BLaER1 (cell line): ENCODE data around the gene CCDC30.
A peak's percentile ranks its signal among the peaks of the same experiment; 100 is the strongest.
"Not testable (repeated sequence)": the region's sequence is repeated elsewhere in the genome, so short reads cannot be mapped to it uniquely, and the experiment has no call there.

Experiments
- H3K27ac ChIP-seq: shearing (Covaris generic); formaldehyde crosslinking; 2 replicates; pipeline ENCODE4 v1.8.1; 2022
- H3K27me3 ChIP-seq: shearing (Covaris generic); formaldehyde crosslinking; 2 replicates; pipeline ENCODE4 v1.8.1; 2022
- H3K36me3 ChIP-seq: shearing (Covaris generic); formaldehyde crosslinking; 2 replicates; pipeline ENCODE4 v1.8.1; 2022
- H3K4me1 ChIP-seq: shearing (Covaris generic); formaldehyde crosslinking; 2 replicates; pipeline ENCODE4 v1.8.1; 2022
- H3K4me2 ChIP-seq: shearing (Covaris generic); formaldehyde crosslinking; 2 replicates; pipeline ENCODE4 v1.8.1; 2022
- H3K4me3 ChIP-seq: shearing (Covaris generic); formaldehyde crosslinking; 2 replicates; pipeline ENCODE4 v1.8.1; 2022
- H3K9ac ChIP-seq: shearing (Covaris generic); formaldehyde crosslinking; 2 replicates; pipeline ENCODE4 v1.8.1; 2022
- H3K9me3 ChIP-seq: shearing (Covaris generic); formaldehyde crosslinking; 2 replicates; pipeline ENCODE4 v1.8.1; 2022
- H4K20me1 ChIP-seq: shearing (Covaris generic); formaldehyde crosslinking; 2 replicates; pipeline ENCODE4 v1.8.1; 2022
- Cebpa-rat ChIP-seq: shearing (Covaris generic); IDR thresholded peaks from 2 replicates; pipeline ENCODE4 v1.8.1; 2022

CCDC30 gene

DNA sequence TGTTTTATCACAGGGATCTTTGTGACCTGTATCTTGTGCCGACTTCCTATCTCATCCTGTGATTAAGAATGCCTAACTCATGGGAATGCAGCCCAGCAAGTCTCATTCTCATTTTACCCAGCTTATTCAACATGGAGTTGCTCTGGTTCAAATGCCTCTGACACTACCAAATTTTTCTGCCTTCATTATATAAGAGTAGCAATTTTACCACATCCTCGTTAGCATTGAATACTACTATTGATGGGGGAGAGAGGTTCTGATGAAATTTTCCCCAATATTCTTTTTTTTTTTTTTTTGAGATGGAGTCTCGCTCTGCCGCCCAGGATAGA is 150.7 kb downstream of the CCDC30 start:
- peaks cover 13% of the 10 kb centered on the region for H3K4me1 ChIP-seq
- no peak for TF ChIP-seq Cebpa-rat

DNA sequence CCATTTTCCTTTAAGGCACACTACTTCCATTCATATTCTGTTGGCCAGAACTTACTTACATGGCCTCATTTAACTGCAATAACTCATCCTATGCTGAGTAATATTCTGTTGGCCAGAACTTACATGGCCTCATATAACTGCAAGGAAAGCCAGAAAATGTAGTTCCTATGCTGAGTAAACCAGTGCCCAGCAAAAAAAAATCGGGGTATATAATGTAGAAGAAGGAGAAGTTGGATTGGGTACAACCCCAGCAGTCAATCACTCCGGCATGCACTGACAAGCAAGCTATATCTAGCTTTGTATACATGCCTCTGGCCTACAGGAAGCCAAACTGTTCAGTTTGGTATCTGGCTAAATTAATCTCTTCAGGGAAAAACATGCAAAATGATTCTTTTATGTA is 155.8 kb downstream of the CCDC30 start:
- Histone ChIP-seq H3K27ac (no peak overlapping the region), H3K9me3 (no peaks in the 10 kb centered on the region), H4K20me1 (no peaks in the 10 kb centered on the region), H3K36me3 (no peaks in the 10 kb centered on the region), H3K4me3 (no peak overlapping the region), H3K27me3 (no peaks in the 10 kb centered on the region), H3K4me1 (no peaks in the 10 kb centered on the region), H3K4me2 (no peak overlapping the region), H3K9ac (no peak overlapping the region)
- TF ChIP-seq Cebpa-rat = no peak

More for the DNA sequence above, 150.7 kb downstream of the CCDC30 start:
- no peaks in the 10 kb centered on the region; the same call in 1 of the 2 replicates for H3K9me3 ChIP-seq
- H3K36me3 ChIP-seq = no peaks in the 10 kb centered on the region
- H3K27me3 ChIP-seq = no peaks in the 10 kb centered on the region
- no peak overlapping the region for H3K27ac ChIP-seq
- no peaks in the 10 kb centered on the region for H4K20me1 ChIP-seq
- no peak overlapping the region for H3K9ac ChIP-seq
- no peak overlapping the region for H3K4me3 ChIP-seq
- H3K4me2 ChIP-seq = no peak overlapping the region

DNA sequence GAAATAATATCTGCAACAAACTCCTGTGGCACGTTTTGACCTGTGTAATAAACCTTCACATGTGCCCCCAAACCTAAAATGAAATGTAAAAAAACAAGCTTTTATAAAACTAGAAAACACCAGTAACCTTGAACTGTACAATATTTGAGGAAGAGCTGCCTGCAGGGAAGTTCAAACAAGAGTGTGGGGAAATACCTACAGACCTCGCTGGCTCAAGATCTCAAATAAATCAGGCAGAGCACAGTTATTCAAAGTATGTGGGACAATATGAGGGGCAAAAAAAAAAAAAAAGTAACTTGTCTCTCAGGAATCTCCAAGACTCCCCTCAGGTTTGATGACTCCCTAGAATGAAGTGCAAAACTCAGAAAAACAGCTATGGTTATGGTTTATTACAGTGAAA is 157.2 kb downstream of the CCDC30 start:
- Histone ChIP-seq H3K27me3 (no peaks in the 10 kb centered on the region), H3K4me2 (no peak overlapping the region), H3K27ac (no peak overlapping the region), H3K9me3 (no peaks in the 10 kb centered on the region), H3K4me1 (no peaks in the 10 kb centered on the region), H3K36me3 (no peaks in the 10 kb centered on the region), H3K4me3 (no peak overlapping the region), H3K9ac (no peak overlapping the region), H4K20me1 (no peaks in the 10 kb centered on the region)
- TF ChIP-seq Cebpa-rat = no peak

DNA sequence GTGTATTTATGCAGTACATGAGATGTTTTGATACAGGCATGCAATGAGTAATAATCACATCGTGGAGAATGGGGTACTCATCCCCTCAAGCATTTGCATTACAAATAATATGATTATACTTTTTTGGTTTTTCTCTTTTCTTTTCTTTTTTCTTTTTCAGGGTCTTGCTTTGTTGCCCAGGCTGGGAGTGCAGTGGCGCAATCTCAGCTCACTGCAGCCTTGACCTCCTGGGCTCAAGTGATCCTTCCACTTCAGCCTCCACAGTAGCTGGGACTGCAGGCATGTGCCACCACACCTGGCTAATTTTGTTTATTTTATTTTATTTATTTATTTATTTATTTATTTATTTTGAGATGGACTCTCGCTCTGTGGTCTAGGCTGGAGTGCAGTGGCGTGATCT is 158.1 kb downstream of the CCDC30 start:
- H3K4me2 ChIP-seq, H4K20me1 ChIP-seq, H3K9ac ChIP-seq, H3K4me3 ChIP-seq, H3K36me3 ChIP-seq, H3K27ac ChIP-seq, H3K4me1 ChIP-seq, H3K9me3 ChIP-seq, H3K27me3 ChIP-seq: not testable (repeated sequence)

DNA sequence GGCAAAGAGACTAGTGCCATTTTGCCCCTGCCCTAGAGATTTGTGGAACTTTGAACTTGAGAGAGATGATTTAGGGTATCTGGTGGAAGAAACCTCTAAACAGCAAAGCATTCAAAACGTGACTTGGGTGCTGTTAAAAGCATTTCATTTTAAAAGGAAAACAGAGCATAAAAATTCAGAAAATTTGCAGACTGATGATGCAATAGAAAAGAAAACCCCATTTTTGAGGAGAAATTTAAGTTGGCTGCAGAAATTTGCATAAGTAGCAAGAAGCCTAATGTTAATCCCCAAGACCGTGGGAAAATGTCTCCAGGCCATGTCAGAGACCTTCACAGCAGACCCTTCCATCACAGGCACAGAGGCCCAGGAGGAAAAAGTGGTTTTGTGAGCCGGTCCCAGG is 164.1 kb downstream of the CCDC30 start:
- not testable (repeated sequence) for H3K4me2 ChIP-seq, H3K9me3 ChIP-seq, H3K4me3 ChIP-seq, H4K20me1 ChIP-seq, H3K9ac ChIP-seq, H3K4me1 ChIP-seq, H3K27ac ChIP-seq, H3K27me3 ChIP-seq, H3K36me3 ChIP-seq

DNA sequence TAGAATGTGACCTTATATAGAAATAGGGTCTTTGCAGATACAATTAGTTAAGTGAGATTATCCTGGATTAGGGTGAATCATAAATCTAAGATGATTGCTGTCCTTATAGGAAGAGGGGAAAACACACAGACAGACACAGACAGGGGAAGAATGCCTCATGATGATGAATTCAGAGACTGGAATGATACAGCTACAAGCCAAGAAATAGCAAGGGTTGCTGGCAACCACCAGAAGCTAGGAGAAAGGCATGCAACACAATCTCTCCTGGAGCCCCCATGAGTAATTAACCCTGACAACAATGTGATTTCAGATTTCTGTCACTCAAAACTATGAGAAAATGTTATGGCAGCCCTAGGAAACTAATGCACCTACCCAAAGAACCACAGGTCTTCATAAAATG is 176.0 kb downstream of the CCDC30 start:
- no peaks in the 10 kb centered on the region for H3K4me1 ChIP-seq
- H3K9ac ChIP-seq = no peak overlapping the region
- H3K27ac ChIP-seq = no peak overlapping the region
- H3K27me3 ChIP-seq = no peaks in the 10 kb centered on the region
- no peak for TF ChIP-seq Cebpa-rat
- H3K4me2 ChIP-seq = no peak overlapping the region
- no peaks in the 10 kb centered on the region for H3K9me3 ChIP-seq
- H3K36me3 ChIP-seq = no peaks in the 10 kb centered on the region
- H4K20me1 ChIP-seq = no peaks in the 10 kb centered on the region
- H3K4me3 ChIP-seq = no peak overlapping the region

DNA sequence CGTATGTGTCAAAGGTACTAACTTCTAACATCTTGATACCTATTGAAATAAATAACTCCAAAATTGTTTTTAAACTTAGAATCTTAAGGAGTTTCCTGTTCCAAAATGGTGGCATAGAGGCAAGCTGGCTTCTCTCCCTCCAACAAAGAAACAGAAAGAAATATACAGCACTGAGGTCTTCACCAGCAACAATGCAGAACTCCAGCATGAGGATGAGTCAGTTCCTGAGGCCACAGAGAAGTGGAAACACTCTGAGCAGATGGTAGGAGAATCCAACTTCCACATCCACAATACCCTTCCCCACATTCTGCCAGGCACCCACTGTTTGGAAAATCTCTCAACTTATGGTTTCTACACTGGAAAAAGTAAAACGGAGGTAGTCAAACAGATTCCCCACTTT is 183.0 kb downstream of the CCDC30 start:
- TF ChIP-seq Cebpa-rat = no peak
- no peak overlapping the region for H3K4me2 ChIP-seq

DNA sequence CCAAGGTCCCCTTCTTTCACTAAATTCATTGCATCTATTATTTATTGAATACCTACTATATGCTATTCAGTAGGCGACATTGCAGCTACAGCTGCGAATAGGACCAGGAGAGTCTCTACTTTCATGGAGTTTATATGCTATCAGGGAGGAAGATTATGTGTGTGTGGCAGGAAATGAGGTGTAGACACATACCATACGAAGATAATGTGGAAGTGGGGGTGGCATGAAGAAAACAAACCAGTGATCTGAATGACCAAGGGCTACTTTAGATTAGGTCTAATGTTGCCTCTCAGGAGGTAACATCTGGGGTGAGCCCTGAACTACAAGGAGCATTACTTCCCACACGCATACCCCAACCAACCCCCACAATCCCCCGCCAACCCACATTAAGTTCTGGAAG is 194.1 kb downstream of the CCDC30 start:
- peaks cover 21% of the 10 kb centered on the region for H3K4me1 ChIP-seq
- H3K36me3 ChIP-seq = peaks cover 25% of the 10 kb centered on the region
- no peaks in the 10 kb centered on the region for H3K27me3 ChIP-seq
- H4K20me1 ChIP-seq = no peaks in the 10 kb centered on the region
- no peak overlapping the region for H3K9ac ChIP-seq
- peak overlapping the region; percentile 87 for H3K4me2 ChIP-seq
- no peaks in the 10 kb centered on the region for H3K9me3 ChIP-seq
- TF ChIP-seq Cebpa-rat = no peak
- H3K4me3 ChIP-seq = no peak overlapping the region
- H3K27ac ChIP-seq = no peak overlapping the region

More for the DNA sequence above, 183.0 kb downstream of the CCDC30 start:
- H3K27ac ChIP-seq = no peak overlapping the region
- no peak overlapping the region for H3K9ac ChIP-seq
- no peaks in the 10 kb centered on the region for H3K36me3 ChIP-seq
- H4K20me1 ChIP-seq = no peaks in the 10 kb centered on the region
- no peaks in the 10 kb centered on the region for H3K9me3 ChIP-seq
- no peaks in the 10 kb centered on the region for H3K27me3 ChIP-seq
- no peak overlapping the region for H3K4me3 ChIP-seq
- H3K4me1 ChIP-seq = no peaks in the 10 kb centered on the region

DNA sequence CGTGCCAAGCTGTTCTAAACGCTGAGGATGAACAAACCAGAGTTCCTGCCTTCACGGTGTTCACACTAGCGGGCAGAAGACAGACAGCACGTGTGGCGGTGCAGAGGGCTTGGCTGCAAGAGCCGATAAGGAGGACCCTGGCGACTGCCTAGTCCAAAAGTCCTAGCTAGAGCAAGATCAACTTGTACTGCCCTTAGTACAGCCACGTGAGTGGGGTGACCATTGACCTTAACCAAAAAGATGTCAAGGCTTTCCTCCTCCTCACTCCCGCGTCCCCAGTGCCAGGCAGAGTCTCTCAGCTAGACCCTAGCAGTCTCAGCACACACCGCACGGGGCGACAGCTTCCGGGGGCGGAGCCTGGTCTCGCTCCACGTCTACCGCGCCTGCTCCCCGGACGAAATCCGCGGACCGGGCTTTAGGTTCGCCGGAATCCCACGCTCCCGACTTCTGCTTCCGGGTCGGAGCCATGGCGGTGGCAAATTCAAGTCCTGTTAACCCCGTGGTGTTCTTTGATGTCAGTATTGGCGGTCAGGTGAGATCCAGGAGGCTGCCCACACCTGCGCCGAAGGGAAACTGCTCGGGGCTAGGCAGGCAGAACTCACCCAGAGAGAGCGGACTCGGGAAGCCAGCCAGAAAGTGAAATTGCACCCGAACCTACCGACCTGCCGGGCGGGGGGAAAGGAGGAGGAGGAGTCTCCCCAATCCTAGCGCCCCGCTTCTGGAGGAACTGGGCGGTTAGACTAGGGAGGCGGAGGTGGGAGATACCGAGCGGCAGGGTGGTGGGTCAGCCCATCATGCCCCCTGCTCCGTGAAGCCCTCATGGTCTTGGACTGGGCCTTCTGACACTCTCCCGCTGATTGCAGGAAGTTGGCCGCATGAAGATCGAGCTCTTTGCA is 195.1 kb downstream of the CCDC30 start, which contains the start of gene PPIH:
PPIH (plus strand) TSS at position 443 of the 896 bp plus-strand sequence; CDS start at position 467, 24 bp downstream.
- Histone ChIP-seq H3K9ac (peak within 1 kb of the TSS; percentile 84), H3K4me3 (peak within 1 kb of the TSS; percentile 90), H3K36me3 (peaks cover 33% of the 10 kb centered on the region), H3K4me1 (peaks cover 21% of the 10 kb centered on the region), H3K9me3 (no peaks in the 10 kb centered on the region), H3K27me3 (no peaks in the 10 kb centered on the region), H3K27ac (peak within 1 kb of the TSS; percentile 84), H4K20me1 (no peaks in the 10 kb centered on the region), H3K4me2 (peak within 1 kb of the TSS; percentile 87)
- TF ChIP-seq Cebpa-rat = no peak

DNA sequence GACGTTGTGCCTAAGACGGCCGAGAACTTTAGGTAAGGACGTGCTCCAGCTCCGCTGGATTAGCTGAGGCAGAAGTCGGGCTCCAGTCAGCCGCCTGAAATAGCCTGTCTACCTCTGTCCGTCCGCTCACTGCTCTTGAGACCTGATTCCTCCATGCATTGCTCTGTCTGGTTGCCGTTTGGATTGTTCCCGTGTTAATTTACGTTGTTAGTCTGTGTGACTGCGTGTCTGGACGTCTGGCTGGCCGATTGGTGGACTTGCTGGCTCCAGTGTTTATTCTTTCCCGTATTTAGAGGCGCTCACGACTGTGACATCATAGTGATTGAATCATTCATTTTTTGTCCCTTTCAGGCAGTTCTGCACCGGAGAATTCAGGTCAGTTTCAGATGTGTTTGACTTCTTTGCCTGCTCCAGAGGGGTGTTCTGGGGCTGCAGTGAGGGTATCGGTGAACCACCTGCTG is 195.8 kb downstream of the CCDC30 start:
- Histone ChIP-seq H3K4me3 (peak overlapping the region; percentile 90), H3K27ac (peak overlapping the region; percentile 84), H3K27me3 (no peaks in the 10 kb centered on the region), H3K4me2 (peak overlapping the region; percentile 87), H3K4me1 (peaks cover 21% of the 10 kb centered on the region), H3K36me3 (peaks cover 39% of the 10 kb centered on the region), H3K9me3 (no peaks in the 10 kb centered on the region), H4K20me1 (no peaks in the 10 kb centered on the region), H3K9ac (peak overlapping the region; percentile 84)
- no peak for TF ChIP-seq Cebpa-rat
